Neural progenitor cell (in vitro differentiated cells): ENCODE data around the gene DCTN4.

Experiments used
- EZH2 ChIP-seq: fragments of 200-600 bp; sonication (generic); IDR thresholded peaks from 2 replicates; pipeline ENCODE4 v1.6.1; 2017; ENCODE audit warnings: antibody characterized with exemption, mild to moderate bottlenecking, moderate library complexity
- EZH2phosphoT487 ChIP-seq: fragments of 200-600 bp; sonication (generic); IDR thresholded peaks from 2 replicates; pipeline ENCODE4 v1.6.1; 2017; ENCODE audit warnings: antibody characterized with exemption
- TF ChIP-seq, protein P1 (sequence below): fragments of 200-600 bp; sonication (generic); IDR thresholded peaks from 2 replicates; pipeline ENCODE4 v1.5.1; 2017; ENCODE audit warnings: antibody characterized with exemption, mild to moderate bottlenecking

DNA sequence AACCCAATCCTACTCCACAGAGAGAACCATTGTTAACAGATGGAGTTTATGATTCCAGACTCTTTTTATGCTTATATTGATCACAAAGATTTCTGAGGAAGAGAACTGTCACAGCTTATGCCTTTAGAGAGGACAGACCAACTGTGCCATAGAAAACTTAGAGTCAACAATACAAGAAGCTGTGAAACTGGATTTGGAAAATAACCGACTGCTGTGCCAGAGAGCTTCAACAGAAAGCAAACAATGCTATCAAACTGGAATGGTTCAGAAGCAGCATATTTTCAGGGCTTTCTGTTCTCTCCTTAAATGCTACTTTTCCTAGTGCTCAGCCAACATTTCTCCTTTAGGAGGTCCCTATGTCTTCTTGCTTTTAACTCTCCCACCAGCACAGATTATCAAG lies 5.0 kb downstream of the DCTN4 start:
- TF ChIP-seq, protein P1, sequence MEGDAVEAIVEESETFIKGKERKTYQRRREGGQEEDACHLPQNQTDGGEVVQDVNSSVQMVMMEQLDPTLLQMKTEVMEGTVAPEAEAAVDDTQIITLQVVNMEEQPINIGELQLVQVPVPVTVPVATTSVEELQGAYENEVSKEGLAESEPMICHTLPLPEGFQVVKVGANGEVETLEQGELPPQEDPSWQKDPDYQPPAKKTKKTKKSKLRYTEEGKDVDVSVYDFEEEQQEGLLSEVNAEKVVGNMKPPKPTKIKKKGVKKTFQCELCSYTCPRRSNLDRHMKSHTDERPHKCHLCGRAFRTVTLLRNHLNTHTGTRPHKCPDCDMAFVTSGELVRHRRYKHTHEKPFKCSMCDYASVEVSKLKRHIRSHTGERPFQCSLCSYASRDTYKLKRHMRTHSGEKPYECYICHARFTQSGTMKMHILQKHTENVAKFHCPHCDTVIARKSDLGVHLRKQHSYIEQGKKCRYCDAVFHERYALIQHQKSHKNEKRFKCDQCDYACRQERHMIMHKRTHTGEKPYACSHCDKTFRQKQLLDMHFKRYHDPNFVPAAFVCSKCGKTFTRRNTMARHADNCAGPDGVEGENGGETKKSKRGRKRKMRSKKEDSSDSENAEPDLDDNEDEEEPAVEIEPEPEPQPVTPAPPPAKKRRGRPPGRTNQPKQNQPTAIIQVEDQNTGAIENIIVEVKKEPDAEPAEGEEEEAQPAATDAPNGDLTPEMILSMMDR = no peak
- no peak for TF ChIP-seq EZH2
- no peak for TF ChIP-seq EZH2phosphoT487
